HEK293 (cell line): ENCODE results near the gene SHISA9.

Experiments used
- CTCF ChIP-seq: fragments of 450-650 bp; formaldehyde crosslinking; IDR thresholded peaks from 2 replicates; pipeline ENCODE4 v1.5.1; 2016; ENCODE audit warnings: missing biosample characterization, missing genetic modification characterization
- ZNF280D ChIP-seq: fragments of 450-650 bp; formaldehyde crosslinking; IDR thresholded peaks from 2 replicates; pipeline ENCODE4 v1.5.1; 2016; ENCODE audit warnings: missing biosample characterization, missing genetic modification characterization
- ZNF629 ChIP-seq: fragments of 450-650 bp; formaldehyde crosslinking; IDR thresholded peaks from 2 replicates; pipeline ENCODE4 v1.5.1; 2017; ENCODE audit warnings: missing biosample characterization, missing genetic modification characterization

DNA sequence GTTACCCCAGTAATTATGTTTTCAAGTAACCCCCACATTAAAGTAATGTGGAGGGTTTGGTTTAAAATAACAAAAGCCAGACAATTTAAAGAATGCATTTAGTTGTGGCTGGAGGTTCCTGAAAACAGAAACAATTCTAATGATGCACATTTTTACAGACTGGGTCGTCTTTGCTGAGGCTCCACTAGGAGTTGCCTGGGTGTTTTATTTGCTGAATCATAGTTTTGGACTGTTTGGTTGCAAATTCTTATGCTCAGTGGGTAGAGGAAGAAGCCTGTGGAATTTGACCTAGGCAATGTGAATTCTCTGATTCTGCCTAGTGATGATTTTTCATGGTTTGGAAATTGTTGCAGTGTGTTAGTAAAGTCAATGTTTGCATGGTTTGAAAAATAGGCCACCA, 16.3 kb downstream of the SHISA9 start:
- no peak for TF ChIP-seq ZNF280D (tag by site-specific recombination)
- TF ChIP-seq CTCF (tag by site-specific recombination) = no peak
- no peak for TF ChIP-seq ZNF629 (tag by site-specific recombination)
